Stimulated activated CD4-positive, alpha-beta T cell treated with anti-CD3 and anti-CD28 coated beads, Interleukin-1b, Interleukin-23, amount 100 ng/mL, for 24 hours (primary cell): ENCODE measurements around the gene RPL32.
"Not testable (repeated sequence)": the region's sequence is repeated elsewhere in the genome, so short reads cannot be mapped to it uniquely, and the experiment has no call there.

ENCODE experiments used
- DNase-seq, 4 experiments: peaks; one replicate each; pipeline ENCODE4 v3.0.0-alpha.2; 2020; ENCODE audit warnings: low read depth in 4 of 4, low spot score in 1 of 4

Gene RPL32

DNA sequence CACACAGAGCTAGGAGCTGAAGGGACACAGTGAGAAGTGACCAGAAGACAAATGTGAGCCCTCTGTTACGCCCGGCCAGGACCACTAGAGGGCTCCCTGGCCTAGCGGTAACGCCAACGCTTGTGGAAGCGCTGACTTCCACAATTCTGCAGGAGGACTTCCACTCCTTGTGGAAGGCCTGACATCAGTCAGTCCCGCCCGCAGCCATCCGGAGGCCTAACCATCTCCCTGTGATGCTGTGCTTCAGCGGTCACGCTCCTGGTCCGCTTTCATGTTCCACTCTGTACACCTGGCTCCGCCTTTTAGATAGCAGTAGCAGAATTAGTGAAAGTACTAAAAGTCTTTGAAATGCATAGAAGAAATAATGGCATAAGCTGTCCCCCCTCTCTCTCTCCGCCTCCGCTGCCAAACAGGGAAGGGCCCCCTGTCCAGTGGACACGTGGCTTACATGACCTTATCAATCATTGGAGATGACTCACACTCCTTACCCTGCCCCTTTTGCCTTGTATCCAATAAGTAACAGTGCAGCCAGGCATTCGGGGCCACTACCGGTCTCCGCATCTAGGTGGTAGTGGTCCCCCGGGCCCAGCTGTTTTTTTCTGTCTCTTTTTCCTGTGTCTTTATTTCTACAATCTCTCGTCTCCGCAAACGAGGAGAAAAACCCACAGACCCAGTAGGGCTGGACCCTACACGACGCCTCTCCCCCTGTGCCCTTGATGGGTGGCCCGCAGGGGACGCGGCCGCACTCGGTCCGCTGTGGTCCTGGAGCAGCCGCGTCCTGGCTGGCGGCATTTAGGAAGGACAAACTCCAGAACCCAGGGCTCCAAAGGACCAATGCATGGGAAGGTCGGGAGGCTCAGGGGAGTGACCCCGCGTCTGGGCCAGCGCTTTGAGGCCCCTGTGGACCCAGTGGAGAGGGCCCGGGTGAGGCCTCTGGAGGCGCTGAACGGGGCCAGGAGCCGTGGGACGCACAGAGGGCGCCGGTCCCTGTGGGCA lies 27.0 kb upstream of the RPL32 start:
- peak; percentile 17 to 57 (median 33) for DNase-seq

DNA sequence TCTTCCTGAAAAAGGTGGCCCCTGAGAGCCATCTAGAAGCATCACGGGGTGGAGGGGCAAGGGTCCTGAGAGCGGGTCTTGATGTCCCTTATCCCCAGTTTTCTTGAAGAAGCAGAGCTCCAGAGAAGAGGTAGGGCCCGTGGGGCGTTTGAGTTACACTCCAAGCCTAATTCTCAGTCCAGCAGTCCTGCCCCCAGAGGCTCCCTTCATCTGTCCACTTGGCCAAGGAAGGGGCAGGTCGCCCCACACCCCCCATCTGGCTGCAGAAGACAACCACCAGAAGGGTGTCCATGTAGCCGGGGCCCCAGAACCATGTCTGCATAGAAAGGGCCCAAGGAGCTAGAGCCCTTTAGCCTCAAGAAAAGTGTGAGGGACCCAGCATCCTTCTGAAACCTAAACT lies 25.5 kb upstream of the RPL32 start:
- DNase-seq, result no peak

DNA sequence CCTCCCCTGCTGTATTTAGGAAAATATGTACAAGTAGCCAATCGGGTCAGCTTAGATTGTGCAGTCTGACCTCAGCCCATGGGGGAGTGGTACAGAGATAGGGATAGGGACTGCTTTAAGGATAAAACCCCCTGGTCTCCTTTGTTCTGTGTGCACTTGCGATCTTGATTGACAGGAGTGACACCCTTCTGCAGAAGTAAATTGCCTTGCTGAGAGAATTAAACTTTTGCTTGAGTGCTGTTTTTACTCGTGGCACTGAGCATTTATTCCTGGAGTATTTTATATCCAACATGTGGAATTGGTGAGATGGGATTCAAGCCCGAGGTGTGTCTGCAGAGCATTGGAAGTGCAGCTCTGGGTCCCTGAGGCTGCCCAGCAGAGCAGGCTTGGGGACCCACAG lies 23.9 kb upstream of the RPL32 start:
- no peak for DNase-seq

DNA sequence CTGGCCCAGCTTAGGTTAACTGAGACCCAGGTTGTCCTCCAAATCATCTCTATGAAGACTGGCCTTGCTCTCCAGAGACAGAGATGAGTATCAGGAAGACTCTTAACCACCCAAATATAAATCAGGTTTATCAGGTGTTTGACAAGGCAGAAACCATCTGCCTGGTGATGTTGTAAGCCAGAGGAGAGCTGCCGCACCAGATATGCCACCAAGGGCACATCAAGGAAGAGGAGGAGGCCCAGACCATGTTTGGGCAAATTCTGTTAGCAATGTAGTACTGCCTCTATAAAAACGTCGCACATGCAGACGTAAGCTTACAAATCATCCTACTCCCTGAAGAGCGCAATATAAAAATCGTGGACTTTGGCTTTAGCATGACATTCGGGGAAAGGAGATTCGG lies 21.0 kb upstream of the RPL32 start:
- DNase-seq, result no peak

DNA sequence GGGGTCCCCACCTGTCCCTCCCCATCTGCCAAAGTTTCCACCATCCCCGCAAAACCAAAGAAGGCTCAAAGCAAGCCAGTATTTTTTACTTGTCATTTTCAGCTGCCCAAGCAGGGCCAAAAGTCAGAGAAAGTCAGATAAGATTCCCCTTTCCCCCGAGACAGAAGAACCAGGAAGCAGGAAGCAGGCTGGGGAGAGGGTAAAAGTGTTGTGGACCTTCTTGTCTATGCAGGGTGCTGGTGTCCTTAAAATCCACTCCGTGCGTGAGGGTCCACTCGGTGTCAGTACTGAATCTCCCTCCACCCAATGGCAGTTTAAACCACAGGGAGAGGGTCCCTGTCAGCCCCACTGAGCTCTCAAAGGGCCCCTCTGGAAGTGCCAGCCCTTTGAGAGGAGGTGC lies 20.2 kb upstream of the RPL32 start:
- no peak for DNase-seq

DNA sequence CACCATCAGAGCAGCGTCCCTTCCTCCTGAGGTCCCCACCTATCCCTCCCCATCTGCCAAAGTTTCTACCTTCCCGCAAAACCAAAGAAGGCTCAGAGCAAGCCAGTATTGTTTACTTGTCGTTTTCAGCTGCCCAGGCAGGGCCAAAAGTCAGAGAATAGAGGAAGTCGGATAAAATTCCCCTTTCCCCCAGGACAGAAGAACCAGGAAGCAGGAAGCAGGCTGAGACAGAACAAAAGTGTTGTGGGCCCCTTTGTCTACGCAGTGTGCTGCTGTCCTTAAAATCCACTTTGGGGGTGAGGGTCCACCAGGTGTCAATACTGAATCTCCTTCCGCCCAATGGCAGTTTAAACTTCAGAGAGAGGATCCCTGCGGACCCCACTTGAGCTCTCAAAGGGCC lies 18.5 kb upstream of the RPL32 start:
- no peak for DNase-seq

DNA sequence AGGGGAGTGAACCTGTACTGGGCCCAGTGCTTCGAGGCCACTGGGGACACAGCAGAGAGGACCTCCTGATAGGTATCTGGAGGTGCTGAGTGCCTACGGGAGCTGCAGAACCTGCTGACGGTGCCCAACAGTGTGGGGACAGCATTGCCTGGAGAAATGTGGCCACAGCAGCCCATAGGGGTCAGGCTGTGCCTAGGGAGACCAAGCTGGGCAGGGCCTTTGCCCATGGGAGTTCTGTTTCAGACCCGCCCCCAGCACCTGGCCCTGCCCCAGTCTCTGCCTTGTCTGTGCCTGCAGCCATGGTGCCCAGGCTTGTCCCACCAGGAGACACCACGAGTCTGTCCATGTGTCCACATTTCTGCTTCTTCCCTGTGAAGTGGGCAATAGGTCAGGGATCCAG lies 15.3 kb upstream of the RPL32 start:
- no peak for DNase-seq

DNA sequence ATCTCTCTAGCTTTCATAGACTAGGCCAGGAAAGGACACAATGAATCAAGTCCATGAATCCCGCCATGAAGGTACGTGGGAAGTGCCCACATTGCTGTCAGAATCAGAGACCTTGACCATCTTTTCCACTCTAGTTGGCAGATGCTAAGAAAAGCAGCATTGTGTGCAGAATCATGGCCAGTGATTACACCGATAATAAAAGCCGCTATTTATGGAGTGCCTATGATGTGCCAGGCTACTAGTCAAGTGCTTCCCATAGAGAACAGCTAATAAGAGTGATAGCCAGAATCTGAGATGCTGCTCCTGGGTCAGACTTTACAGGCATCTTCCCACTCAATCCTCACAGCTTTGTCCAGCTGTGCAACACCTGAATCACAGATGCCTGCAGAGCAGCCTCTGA lies 13.2 kb upstream of the RPL32 start:
- DNase-seq, result no peak

DNA sequence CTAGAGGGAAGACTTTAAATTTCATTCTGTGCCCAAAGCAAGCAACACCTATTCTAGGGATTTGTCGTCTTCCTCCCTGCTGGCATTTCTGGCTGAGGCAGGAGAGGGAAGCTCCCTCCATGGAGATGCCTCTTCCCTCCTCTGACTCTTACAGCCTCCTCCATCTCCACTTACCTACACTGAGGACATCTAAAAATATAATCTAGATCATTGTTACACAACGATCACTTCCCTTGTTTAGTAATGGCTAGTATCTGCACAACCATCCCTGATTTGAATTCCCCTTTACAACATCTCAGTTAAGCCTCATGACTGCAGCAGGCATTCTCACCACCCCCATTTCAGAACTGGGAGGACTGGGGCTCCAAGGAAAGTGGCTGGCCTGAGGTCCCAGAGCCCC lies 12.5 kb upstream of the RPL32 start:
- DNase-seq, result not testable (repeated sequence)

DNA sequence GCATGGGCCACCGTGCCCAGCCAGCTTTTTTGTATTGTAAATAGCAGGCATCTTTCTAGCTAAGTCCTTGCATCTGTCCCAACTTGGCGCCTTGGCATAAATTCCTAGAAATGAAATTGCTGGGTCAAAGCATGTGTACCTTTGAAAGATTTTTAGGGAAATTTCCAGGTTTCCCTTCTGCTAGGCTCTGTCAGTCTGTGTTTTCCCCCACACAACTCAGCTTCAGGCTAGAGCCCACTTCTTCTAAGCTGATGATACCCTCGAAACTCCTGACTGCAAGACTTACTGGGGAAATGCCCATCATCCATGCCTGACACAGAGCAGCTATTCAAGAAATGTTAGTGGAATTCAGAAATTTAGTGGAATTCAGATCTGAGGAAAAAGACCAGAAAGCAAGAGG lies 10.8 kb upstream of the RPL32 start:
- DNase-seq, result no peak

DNA sequence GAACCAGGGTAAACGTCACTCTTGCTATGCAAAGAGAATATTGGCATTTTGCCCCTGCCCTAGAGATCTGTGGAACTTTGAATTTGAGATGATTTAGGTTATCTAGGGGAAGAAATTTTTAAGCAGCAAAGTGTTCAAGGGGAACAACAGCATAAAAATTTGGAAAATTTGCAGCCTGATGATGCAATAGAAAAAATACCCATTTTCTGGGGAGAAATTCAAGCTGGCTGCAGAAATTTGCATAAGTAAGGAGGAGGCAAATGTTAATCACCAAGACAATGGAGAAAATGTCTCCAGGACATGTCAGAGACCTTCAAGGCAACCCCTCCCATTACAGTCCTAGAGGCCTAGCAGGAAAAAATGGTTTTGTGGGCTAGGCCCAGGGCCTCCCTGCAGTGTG lies 4.4 kb upstream of the RPL32 start:
- no peak for DNase-seq

DNA sequence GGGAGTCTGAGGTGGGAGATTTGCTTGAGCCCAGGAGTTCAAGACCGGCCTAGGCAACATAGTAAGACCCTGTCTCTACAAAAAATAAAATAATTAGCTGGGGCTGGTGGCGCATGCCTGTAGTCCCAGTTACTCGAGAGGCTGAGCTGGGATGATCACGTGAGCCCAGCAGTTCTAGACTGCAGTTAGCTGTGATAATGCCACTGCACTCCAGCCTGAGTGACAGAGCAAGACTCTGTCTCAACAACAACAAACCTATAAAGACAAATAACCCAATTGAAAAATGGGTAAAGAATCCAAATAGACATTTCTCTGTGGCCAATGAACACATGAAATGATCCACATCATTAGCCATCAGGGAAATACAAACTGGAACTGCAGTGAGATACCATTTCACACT lies 1.1 kb upstream of the RPL32 start:
- no peak for DNase-seq

DNA sequence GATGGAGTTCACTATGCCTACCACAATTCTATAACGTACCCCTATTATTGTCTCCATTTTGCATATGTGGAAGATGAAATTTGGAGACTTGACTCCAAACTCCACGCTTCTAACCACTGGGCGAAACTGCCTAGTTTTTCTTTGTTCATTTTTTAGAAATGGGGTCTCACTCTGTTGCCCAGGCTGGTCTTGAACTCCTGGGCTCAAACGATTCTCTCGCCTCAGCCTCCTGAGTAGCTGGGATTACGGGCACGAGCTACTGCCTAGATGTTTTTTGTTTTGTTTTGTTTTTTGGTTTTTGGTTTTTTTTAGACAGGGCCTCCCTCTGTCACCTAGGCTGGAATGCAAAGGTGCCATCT lies 584 bp upstream of the RPL32 start:
- no peak for DNase-seq

DNA sequence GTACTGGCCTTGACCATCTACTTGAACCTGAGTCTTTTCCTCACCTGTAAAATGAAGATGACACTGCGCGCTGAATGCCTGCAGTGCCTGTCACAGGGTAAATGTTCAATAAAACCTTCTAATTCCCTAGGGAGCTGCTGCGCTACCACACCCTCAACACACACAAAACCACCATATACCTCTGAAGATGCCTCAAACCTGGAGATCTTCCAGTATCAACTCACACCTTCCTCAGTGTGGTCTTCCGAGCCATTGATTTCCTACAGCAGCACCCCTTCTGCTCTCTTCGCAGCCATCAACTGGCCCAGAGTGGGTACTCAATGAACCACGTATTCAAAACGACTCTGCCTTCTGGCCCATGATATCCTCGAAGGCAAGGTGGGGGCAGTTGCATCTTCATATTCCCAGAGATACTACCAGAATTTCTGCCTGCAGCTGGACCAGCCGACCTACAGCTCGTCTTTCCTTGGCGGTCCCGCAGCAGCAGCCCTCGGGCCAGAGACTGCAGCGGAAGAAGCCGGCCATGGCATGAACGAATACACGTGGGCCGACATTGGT lies 695 bp downstream of the RPL32 start:
- DNase-seq, result no peak

DNA sequence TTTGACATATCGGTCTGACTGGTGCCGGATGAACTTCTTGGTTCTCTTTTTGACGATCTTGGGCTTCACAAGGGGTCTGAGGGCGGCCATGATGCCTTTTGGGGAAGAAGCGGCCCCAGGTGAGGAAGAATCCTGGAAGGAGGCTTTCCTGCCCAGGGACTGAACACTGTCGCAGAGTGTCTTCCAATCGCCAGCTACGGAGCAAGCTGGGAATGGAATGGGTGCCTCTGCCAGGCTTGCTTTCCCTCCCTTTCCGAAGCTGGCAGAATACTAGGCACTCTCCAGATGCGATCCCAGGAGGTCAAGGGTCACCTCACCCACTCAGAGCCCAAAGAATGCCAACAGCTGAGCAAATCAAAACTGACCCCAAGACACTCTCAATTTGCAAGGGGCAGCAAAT lies 1.2 kb downstream of the RPL32 start:
- DNase-seq, result not testable (repeated sequence)

DNA sequence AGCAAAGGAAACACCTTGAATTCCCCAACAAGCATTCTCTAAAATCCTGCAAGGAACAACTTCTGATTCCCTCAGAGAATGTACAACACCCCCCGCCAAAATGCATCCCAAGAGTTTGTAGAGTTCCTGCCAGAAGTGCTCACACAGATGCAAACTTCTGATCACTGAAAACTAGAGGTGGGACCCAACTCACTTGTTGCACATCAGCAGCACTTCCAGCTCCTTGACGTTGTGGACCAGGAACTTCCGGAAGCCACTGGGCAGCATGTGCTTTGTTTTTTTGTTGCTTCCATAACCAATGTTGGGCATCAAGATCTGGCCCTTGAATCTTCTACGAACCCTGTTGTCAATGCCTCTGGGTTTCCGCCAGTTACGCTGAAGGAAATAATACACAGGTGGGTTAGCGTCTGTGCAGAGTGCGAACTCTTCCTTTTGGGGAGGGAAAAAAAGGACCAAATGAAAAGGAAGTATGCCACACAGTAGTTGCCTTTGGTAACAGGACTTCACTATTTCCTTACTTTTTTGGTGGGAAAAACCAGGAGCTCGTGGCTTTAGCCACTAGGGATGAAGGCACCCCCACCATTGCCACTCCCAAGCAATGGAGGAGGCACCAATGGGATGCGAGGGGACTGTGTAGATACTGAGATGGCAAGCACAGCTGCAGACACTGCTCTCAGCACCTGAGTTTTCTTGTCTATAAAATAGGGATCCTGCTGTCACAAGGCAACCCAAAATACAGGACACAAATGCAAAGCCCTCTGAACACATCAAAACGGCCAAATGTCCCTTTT lies 2.0 kb downstream of the RPL32 start:
- no peak for DNase-seq

DNA sequence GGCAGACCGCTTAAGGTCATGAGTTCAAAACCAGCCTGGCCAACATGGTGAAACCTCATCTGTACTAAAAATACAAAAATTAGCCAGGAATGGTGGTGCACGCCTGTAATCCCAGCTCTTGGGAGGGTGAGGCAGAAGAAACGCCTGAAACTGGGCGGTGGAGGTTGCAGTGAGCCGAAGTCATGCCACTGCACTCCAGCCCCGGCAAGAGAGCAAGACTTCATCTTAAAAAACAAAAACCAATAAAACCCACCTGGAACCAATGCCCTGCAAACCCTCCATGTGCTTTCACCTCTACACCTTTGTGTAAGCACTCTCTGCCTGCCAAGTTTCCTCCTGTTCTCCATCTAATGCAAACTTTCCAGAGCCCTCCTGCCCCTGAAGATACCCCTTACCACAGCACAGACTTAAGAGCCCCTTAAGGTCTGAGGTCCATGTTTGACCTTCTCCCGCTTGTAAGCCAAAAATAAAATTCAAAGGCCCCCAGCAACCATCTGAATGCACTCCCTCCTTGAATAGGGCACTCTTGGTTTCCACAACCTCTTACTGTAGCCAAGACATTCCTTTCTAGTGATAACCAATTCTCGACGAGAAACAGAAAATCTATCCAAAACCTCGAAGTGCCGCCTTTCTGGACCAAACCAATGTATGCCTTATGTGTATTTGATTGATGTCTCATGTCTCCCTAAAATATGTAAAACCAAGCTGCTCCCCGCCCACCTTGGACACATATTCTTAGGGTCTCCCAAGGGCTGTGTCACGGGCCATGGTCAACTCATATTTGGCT lies 3.0 kb downstream of the RPL32 start:
- no peak for DNase-seq

DNA sequence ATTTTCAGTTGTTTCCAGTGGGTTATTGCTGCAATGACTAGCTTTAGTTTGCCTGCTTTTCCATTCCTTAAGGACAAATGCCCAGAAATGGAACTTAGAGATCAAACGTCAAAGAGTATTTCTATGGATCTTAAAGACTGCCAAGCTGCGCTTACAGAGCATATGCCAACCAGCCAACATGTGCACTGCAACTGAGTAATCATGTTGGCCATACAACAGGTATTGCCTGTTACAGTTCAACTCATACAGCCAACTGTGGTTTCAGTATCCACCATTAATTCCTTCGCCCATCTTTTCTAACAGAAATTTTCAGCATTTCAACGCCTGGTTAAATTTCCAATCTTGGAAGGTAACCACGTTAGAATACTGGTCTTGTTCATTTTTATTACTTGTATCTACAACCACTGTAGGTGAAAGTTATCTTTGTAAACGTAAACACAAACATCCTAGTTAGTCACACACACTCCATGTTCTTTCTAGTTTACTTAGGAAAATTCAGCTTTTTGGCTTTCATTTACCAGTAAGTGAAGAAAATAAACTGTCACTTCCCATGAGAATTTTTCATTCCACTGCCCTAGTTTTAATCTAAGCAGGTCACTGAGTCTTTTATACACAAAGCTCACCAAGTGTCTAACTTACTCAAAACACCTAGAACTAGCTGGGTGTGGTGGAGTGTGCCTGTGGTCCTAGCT lies 3.9 kb downstream of the RPL32 start:
- DNase-seq, result no peak

DNA sequence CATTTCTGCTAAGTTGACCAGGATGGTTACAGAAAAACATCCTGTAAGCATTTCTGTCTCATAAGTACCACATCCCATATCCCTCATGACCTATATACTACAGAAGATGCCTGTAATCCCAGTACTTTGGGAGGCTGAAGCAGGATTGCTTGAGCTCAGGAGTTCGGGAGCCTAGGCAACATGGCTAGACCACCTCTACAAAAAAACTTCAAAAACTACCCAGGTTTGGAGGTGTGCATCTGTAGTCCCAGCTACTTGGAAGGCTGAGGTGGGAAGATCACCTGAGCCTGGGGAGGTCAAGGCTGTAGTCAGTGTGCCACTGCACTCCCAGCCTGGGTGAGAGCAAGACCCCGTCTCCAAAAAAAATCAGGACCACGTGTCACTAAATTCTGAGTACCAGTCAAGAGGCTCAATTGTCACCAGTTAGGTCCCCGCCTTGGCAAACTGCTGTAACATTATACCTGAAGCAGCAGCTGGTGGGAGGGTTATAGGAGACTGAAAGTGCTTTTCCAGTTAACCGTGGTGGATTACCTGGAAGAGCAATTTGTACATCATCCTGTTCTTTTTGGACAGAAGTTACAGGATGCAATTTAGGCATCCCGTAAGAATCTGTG lies 6.2 kb downstream of the RPL32 start:
- no peak for DNase-seq
